ENCODE measurements around the gene NGB.
"Not testable (repeated sequence)": the region's sequence is repeated elsewhere in the genome, so short reads cannot be mapped to it uniquely, and the experiment has no call there.

NGB gene

GRCh38 chr14:77296155-77296554 lies 25.1 kb upstream of the NGB start:
- no peak for DNase-seq (ENCODE audit: low spot score)

DNA sequence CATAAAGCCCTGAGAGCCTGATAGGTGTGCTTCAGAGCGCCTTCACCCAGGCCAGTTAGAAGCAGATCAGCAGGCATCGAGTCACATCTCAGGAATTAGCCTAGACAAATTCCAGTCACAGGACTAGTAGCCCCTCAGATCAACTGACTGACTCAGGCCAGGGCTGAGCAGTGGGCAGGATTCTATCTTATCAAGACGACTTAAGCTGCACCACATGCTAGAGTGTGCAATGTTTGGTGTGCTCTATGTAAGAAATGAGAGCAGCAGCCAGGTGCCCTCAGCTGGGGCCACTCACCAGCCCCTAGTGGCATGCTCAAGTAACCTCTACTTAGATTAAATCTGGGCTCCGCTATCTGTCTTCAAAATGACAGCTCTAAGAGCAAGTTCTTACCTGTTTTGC lies 19.7 kb upstream of the NGB start:
- no peak for DNase-seq (ENCODE audit: low spot score)

GRCh38 chr14:77286576-77286975 lies 15.6 kb upstream of the NGB start:
- DNase-seq (ENCODE audit: low spot score): no peak

DNA sequence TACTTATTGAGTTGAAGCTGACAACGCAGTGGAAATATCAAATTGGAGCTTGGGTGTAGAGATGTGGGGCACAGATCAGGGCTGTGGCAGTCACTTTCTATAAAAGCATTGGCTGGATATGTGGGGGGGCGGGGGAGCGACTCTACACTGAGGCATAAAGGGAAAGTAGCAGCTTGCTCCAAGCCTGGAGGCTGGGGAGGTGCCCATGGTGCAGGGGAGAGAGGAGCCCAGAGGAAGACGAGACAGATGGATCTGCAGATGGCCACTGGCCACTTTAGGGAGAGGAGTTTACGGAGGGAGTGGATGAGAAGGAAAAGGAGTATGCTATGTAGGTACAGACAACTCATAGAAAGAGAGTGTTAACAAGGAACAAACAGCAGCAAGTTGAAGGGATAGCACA lies 13.5 kb upstream of the NGB start:
- DNase-seq (ENCODE audit: low spot score): no peak

DNA sequence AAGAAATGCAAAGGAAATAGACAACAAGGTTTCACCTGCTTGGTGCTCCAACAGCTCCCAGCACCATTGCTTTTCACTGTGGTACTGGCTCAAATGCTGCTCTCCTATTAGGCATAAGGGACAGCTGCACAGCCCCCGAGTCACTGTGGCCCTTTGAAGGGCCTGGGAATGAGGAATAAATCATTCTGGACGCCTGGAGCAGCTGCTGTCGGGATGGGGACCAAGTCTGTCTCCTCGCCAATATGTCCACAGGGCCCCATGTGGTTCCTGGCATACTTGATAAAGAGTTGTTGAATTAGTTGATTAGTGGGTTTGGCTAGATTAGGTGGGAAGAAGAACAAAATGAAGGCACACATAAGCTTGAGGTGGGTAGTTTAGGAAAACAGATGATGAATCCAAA lies 13.1 kb upstream of the NGB start:
- DNase-seq (ENCODE audit: low spot score): no peak

- DNase-seq (ENCODE audit: low spot score): no peak
Measured at GRCh38 chr14:77281852-77282410, 10.9 kb upstream of the NGB start.

GRCh38 chr14:77280921-77281320 lies 9.9 kb upstream of the NGB start:
- DNase-seq (ENCODE audit: low spot score): not testable (repeated sequence)

DNA sequence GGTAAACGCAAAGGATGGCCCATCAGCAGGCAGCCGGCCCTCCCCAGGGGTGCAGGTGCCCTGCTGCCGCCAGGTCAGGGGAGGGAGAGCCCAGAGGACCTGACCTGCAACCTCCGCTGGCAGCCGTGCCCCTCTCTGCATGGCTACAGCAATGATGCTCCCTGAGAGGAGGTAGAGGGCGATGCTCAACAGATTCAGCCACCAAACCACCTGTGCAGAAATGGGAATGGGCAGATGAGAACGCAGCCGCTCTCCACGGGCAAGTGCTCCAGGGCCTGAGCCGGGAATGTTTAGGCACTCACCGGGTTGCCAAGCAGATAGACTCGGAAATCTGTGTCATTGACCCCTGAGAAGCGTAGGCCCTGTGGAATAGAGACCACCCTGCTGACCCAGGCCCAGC lies 8.7 kb upstream of the NGB start:
- no peak for DNase-seq (ENCODE audit: low spot score)

DNA sequence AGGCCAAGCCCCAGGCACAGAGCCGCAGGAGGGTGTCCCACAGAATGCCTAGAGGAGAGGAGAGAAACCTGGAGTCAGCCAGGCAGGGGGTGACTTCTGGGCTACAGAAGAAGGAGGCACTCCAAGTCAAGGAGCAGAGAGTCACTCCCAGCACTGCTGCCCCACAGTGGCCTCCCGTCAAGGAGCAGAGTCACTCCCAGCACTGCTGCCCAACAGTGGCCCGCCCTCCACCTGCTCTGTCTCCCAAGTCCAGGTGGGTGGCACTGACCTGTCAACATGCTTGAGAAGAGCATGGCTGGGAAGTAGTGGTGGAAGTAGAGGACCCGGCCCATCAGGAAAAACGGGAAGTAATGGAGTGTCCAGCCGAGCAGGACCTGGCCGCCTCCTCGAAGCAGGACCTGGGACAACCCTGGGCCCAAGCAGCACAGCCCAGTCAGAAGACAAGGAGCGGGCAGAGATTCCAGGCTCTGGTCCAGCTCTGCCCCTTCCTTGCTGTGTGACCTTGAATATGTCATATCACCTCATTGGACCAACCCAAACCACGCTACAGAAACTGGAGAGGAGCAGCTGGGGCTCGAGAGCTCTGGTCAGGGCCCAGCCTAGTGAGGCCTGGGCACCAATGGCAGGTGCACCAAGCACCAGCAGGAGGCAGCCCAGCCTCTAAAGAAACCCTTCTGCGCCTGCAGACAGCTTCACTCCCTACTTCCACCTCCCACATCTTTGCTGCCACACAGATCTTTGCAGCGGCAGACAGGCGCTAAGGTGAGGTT lies 7.6 kb upstream of the NGB start:
- DNase-seq (ENCODE audit: low spot score): no peak

DNA sequence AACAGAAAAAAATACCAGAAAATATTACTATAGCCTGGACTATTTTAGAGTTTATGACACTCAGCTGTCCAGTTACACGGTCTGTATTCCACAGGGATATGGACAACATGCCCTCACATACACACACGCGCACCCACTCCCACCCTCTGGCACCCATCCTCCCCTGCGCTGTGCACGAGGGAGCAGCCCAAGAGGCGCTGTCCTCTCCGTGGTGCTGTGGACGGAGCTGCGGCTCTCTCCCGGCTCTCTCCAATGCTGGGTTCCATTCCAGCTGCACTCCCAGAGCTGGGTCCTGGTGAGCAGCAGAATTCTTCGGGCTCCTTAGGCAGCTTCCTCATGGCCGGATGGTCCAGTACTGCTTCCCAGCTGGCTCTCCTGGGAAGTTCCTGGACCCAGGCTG lies 6.0 kb upstream of the NGB start:
- no peak for DNase-seq (ENCODE audit: low spot score)

DNA sequence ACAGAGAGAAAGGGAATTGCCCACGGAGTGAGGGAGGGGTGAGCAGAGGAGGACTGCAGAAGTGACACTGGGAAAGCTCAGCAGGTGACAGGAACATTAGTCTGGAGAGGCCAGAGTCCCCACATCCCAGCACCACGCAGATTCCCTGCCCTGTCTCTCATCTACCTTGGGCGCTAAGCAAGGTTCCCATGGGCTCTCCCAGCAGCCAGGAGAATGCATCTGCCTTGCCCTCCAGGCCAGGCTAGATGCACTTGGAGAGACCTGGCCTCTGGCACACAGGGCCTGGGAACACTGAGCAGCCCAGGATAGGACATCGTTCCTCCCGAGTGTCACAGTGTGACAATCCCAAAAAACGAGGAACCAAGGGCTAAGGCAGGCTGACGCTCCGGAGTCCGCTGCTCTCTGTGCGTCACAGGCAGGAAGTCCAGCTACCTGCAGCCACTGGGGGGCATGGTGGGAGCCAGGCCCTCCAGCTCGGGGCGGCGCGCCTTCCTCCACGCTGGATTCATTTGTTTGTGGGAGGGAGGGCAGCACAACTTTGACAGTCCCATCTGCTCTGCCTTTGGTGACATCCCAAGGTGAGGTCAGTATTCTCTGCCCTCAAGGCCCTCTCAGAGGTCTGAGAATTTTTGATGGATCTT lies 5.4 kb upstream of the NGB start:
- no peak for DNase-seq (ENCODE audit: low spot score)

- no peak for DNase-seq (ENCODE audit: low spot score)
Measured at GRCh38 chr14:77275601-77276017, 4.6 kb upstream of the NGB start.

GRCh38 chr14:77275041-77275580 lies 4.1 kb upstream of the NGB start:
- no peak for DNase-seq (ENCODE audit: low spot score)

DNA sequence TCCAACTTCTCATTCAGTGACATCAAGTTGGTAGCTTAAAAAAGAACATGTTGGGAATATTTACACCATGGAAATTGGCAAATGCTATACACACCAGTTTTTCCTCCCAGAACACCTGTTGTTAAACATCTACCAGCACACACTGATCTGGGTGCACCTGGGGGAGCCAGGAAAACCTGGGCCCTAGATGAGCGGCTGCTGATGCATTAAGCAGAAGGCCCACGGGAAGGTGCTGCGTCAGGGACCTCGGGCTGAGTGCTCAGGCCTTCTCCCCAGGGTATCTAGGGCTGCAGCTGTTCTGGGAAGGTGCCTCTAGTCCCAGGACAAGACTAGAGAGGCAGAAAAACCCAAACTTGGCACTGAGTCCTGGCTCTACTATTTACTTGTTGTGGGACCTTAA lies 2.8 kb upstream of the NGB start:
- DNase-seq (ENCODE audit: low spot score): no peak

- no peak for DNase-seq (ENCODE audit: low spot score)
Measured at GRCh38 chr14:77272261-77272660, 1.3 kb upstream of the NGB start.

DNA sequence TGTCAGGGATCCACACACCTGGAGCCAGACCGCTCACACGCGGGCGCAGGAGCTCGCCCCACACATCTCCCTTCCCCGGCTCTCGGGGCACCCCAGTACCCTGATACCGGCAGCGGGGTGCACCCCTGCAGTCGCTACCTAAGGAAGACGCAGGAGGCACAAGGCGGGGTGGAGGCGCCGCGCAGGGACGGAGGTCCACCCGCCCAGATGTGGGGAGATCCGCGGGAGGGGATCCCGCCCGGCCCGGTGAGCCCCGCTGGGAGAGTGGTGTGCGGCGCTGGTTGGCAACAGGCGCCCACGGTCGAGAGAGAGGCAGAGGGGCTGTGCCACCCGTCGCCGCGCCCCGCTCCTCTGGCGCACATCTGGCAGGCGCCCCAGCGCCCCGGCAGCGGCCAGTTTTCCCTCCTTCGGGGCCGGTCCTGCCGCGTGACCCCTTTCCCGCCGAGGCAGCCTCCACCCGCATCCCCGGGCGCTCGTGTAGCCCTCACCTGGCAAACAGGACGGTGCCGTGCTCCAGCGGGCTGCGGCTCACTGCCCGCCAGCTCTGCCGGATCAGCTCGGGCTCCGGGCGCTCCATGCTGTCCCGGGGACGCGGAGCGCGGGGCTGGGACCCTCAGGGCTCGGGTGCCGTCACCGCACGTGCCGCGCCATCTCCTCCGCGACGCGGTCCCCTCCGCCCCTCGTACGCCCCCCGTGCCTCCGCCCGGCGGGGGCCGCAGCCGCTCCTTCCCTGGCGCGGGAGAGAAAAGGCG lies 469 bp downstream of the NGB start:
- no peak for DNase-seq (ENCODE audit: low spot score)

GRCh38 chr14:77268989-77269600 lies 1.9 kb downstream of the NGB start:
- no peak for DNase-seq (ENCODE audit: low spot score)

DNA sequence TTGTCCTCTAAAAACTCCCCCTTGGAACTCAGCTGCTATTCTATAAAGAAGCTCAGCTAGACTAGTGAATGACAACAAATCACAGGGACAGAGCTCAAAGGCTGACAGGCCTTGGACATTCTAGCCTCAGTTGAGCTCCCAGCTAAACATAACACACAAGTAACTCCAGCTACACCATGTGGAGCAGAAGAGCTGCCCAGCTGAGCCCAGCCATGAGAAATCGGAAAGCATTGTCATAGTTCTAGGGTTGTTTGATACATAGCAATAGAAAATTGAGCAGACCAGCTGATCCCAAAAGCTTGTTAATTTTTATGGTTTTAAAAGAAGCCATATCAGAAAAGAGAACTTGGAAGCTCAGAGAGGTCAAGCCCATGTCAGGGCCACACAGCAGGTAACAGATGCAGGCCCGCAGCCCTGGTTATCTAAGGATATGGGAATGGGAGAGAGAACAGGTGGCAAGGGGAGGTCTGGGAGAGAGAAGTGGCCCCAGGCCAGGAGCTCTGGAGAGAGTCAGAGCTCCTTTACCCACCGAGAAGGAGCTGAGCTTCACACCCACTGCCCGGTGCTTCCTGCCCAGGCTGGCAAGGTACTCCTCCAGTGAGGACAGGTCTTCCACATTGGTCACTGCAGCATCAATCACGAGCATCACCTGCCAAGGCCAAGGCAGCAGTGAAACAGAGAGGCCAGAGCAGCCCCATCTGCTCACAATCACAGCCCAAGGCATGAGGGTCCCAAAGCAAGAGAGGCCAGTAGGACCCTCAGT lies 2.9 kb downstream of the NGB start:
- no peak for DNase-seq (ENCODE audit: low spot score)

DNA sequence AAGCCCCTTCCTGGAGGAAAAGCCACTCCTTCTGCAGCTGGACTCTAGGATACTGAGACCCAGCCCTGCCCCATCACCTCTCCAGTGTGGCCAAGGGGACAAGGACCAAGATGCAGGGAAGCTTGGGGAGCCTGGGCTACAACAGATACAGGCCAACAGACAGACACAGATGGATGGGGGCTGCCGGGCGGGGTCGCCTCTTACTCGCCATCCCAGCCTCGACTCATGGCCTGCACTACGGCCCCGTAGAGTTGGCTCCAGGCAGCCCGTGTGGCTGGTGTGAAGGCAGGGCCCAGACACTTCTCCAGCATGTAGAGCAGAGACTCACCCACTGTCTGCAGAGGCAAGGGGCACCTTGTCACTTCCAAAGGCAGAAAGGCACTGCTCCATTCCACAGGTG lies 4.7 kb downstream of the NGB start:
- no peak for DNase-seq (ENCODE audit: low spot score)

DNA sequence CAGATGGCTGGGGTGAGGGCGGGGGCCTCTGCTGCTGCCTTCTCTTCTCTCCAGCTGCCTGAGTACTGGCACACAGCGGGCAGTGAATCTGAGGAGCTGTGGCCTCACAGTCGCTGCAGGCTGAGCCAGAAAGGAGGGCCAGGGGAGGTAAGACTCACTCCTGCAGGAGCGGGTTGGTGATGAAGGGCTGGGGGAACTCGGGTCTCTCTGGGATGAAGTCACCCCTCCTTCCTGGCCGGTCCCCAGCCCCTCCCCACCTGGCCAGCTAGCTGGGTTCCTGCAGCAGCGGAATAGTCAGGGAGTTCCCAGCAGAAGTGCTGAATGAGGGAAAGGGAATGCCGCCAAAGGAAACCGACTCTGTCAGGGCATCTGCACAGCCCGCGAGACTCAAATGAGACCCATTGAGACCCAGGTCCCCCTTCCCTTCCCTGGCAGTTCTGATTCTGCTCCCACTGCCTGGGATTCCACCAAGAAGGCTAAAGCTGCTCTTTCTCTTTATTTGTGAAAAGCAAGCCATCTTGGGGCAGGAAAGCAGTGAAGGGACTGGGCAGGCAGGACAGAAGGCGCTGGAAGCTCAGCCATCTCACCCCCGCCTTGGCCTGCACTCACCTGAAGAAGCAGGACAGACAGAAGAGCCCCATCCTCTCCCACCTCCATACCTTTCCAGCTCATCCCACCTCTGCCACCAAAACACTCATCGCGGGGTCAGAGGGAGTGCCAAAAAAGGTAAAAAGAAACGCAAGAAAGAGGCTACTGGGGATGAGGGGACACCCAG lies 5.3 kb downstream of the NGB start:
- DNase-seq (ENCODE audit: low spot score): no peak

DNA sequence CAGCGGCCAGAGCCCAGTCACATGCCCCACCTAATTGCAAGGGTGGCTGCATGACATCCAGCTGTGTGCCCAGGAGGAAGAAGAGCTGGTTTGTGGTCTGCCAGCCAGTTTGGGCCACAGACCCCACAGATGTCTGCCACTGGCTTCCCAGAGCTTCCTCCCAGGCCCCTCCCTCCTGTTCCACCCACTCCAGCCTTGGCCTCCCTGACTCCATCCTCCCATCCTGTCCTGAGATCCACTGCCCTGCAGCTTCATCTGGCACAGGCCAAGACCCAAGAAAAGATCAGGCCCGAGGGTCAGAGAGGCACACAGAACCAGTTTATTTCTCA lies 5.9 kb downstream of the NGB start:
- DNase-seq (ENCODE audit: low spot score): no peak

Data from COLO829 (cell line).